Activated CD4-positive, CD25-positive, alpha-beta regulatory T cell (primary cell): Measurements from ENCODE around the gene SLC12A1.
A peak's percentile ranks its signal among the peaks of the same experiment; 100 is the strongest.
"Not testable (repeated sequence)": the region's sequence is repeated elsewhere in the genome, so short reads cannot be mapped to it uniquely, and the experiment has no call there.

Source experiments
- DNase-seq, 4 experiments: peaks; one replicate each; lab custom pipeline; 2025; lab: John Stamatoyannopoulos, UW

SLC12A1 gene

GRCh38 chr15:48309740-48310139, 103.6 kb downstream of the SLC12A1 start:
- no peak for DNase-seq

GRCh38 chr15:48313216-48313615, 107.1 kb downstream of the SLC12A1 start:
- no peak for DNase-seq

GRCh38 chr15:48315041-48315440, 108.9 kb downstream of the SLC12A1 start:
- no peak for DNase-seq

GRCh38 chr15:48317221-48317620, 111.1 kb downstream of the SLC12A1 start:
- no peak for DNase-seq

GRCh38 chr15:48318131-48318530, 112.0 kb downstream of the SLC12A1 start:
- no peak for DNase-seq

GRCh38 chr15:48323294-48323693, 117.2 kb downstream of the SLC12A1 start:
- DNase-seq: no peak

- no peak for DNase-seq
Measured at GRCh38 chr15:48324949-48325348, 118.8 kb downstream of the SLC12A1 start.

- DNase-seq: no peak
Measured at GRCh38 chr15:48325400-48325799, 119.3 kb downstream of the SLC12A1 start.

- not testable (repeated sequence) for DNase-seq
Measured at GRCh38 chr15:48326180-48326579, 120.1 kb downstream of the SLC12A1 start.

- no peak for DNase-seq
Measured at GRCh38 chr15:48330105-48330785, 124.1 kb downstream of the SLC12A1 start.

- DNase-seq: peak; percentile 46 to 67 (median 60)
Measured at GRCh38 chr15:48330855-48331795, 125.0 kb downstream of the SLC12A1 start, which contains the start of gene DUT. DUT (plus strand) TSS chr15:48331429; CDS start chr15:48331516, 87 bp downstream.

- DNase-seq: peak; percentile 52 to 71 (median 60)
Measured at GRCh38 chr15:48331796-48332641, 125.9 kb downstream of the SLC12A1 start.

GRCh38 chr15:48332642-48333034, 126.5 kb downstream of the SLC12A1 start:
- no peak for DNase-seq

- no peak for DNase-seq
Measured at GRCh38 chr15:48333540-48333939, 127.4 kb downstream of the SLC12A1 start.

- no peak for DNase-seq
Measured at GRCh38 chr15:48334260-48334659, 128.2 kb downstream of the SLC12A1 start.

GRCh38 chr15:48336940-48337339, 130.8 kb downstream of the SLC12A1 start:
- no peak for DNase-seq

- no peak for DNase-seq
Measured at GRCh38 chr15:48337607-48338006, 131.5 kb downstream of the SLC12A1 start.

- DNase-seq: no peak
Measured at GRCh38 chr15:48340111-48340510, 134.0 kb downstream of the SLC12A1 start.

GRCh38 chr15:48343865-48344264, 137.8 kb downstream of the SLC12A1 start:
- DNase-seq: no peak

- DNase-seq: no peak
Measured at GRCh38 chr15:48345516-48345915, 139.4 kb downstream of the SLC12A1 start.

- DNase-seq: peak in 2 of 4 experiments; percentile 1 to 8
Measured at GRCh38 chr15:48352474-48353072, 146.5 kb downstream of the SLC12A1 start.
